Heart left ventricle (tissue), 16 donors: ENCODE data around the gene NDUFAB1. TPM values are rescaled to one million over a fixed set of nuclear protein-coding genes. Genes with fewer than 3 reads are reported as not detected.

Experiments
- ATAC-seq, 4 donors: fragments of 200-7000 bp; cut with Tn5 transposase; one replicate each; pipeline ENCODE4 v1.9.1; 2020 to 2022; ENCODE audit warnings: moderate library complexity in 4 of 4, mild to moderate bottlenecking in 3 of 4, moderate number of reproducible peaks in 1 of 4
- DNase-seq, 5 donors: peaks; one replicate each; pipeline ENCODE4 v3.0.0-alpha.2; 2020
- H3K27ac ChIP-seq, 12 donors: fragments of 200-600 bp; sonication (generic) in 4 of 12; one replicate each; pipeline versions ENCODE4 v1.5.0 to v1.8.0; 2016 to 2022; ENCODE audit warnings: mild to moderate bottlenecking in 2 of 12
- H3K27me3 ChIP-seq, 9 donors: fragments of 200-600 bp; sonication (generic) in 2 of 9; one replicate each; pipeline versions ENCODE4 v1.5.1 to v1.8.0; 2016 to 2022; ENCODE audit warnings: mild to moderate bottlenecking in 3 of 9
- H3K36me3 ChIP-seq, 9 donors: fragments of 200-600 bp; sonication (generic) in 2 of 9; one replicate each; pipeline versions ENCODE4 v1.5.0 to v1.8.0; 2018 to 2022; ENCODE audit warnings: mild to moderate bottlenecking in 2 of 9
- H3K4me1 ChIP-seq, 12 donors: fragments of 200-600 bp; sonication (generic) in 4 of 12; one replicate each; pipeline versions ENCODE4 v1.5.0 to v1.8.0; 2016 to 2022; ENCODE audit warnings: mild to moderate bottlenecking in 3 of 12
- H3K4me3 ChIP-seq, 12 donors: fragments of 200-600 bp; sonication (generic) in 4 of 12; one replicate each; pipeline versions ENCODE4 v1.5.0 to v1.8.0; 2017 to 2022; ENCODE audit warnings: mild to moderate bottlenecking in 9 of 12, moderate library complexity in 4 of 12
- H3K9me3 ChIP-seq, 12 donors: fragments of 200-600 bp; sonication (generic) in 4 of 12; one replicate each; pipeline versions ENCODE4 v1.5.0 to v1.8.0; 2016 to 2022; ENCODE audit warnings: mild to moderate bottlenecking in 1 of 12
- POLR2A ChIP-seq, 2 donors: fragments of 450-650 bp; IDR thresholded peaks; one replicate each; pipeline ENCODE4 v1.6.1; 2017; ENCODE audit warnings: antibody characterized with exemption in 2 of 2, mild to moderate bottlenecking in 2 of 2, moderate library complexity in 2 of 2
- WGBS, 4 donors: extraction: QIAGEN DNeasy Blood & Tissue Kit in 2 of 4; methylation state at CpG; one replicate each; pipeline versions ENCODE4 v1.1.5 to v1.1.7; 2013 to 2018; 5-methylcytosine and 5-hydroxymethylcytosine counted together
- intact Hi-C, 10 donors: fragments of 100-400 bp; cut with DNase I; formaldehyde crosslinking; loops; one replicate each; pipeline versions ENCODE4 v1.11.1 to v1.14.2; 2022
- polyA plus RNA-seq, 2 donors: library from polyadenylated mRNA; stranded (reverse); fragments of 200-250 nt; gene quantifications; one replicate each; pipeline ENCODE4 v1.2.3, GENCODE V29; 2013
- total RNA-seq, 9 donors: library from RNA; depleted of rRNA in 2 of 9; stranded (reverse); fragments of >200 nt in 2 of 9; fragmentation: NEBNext Ultra II Directional in 3 of 9; extraction: Animal tissue kit (Norgen Biotek cat#: 25700) in 3 of 9; gene quantifications; one replicate each; pipeline versions ENCODE4 v1.1.0 to v1.2.4, GENCODE V29; 2016 to 2023
- TF ChIP-seq, protein P1 (sequence below), 12 donors: fragments of 200-600 bp; sonication (generic) in 4 of 12; IDR thresholded peaks; one replicate each; pipeline versions ENCODE4 v1.5.0 to v1.8.0; 2018 to 2022; ENCODE audit warnings: antibody characterized with exemption in 12 of 12, mild to moderate bottlenecking in 5 of 12
- donor health status: ischemic (EF 13 %, LVEDD 7.1; RV severe dilation, severe dysfunction).
- donor health status: healthy with polysubstance abuse.
- donor health status: DM: no; HTN: yes; CAD: no.
- donor health status: DM: no; HTN: no; CAD: no.
- donor health status: ischemic (EF 25% LVEDD 6.9; RV normal size, moderate dysfunction).
- donor health status: ischemic (EF 25% LVEDD 5.7; RV mildly dilated, moderate dysfunction).
- donor health status: healthy.
- donor health status: DM: yes; HTN: yes; CAD: no.
- donor health status: ischemic (EF 35%, LVEDD 5.7; RV mildly dilated, moderate dysfunction).
- donor health status: nonischemic (EF 11% LVEDD 7.7; RV severe dilation, severe dysfunction).
- donor health status: DM: yes; HTN: yes; CAD: no.
- donor health status: PGD.
- donor health status: ischemic (EF 29% LVEDD 5.4; RV normal size, mild dysfunction).
- donor health status: nonischemic (EF 23%, LVEDD 6.1; RV moderate dilation, normal function).

The NDUFAB1 gene
- total and polyA plus RNA-seq, 11 donors = 298 to 896 (median 435) TPM

DNA sequence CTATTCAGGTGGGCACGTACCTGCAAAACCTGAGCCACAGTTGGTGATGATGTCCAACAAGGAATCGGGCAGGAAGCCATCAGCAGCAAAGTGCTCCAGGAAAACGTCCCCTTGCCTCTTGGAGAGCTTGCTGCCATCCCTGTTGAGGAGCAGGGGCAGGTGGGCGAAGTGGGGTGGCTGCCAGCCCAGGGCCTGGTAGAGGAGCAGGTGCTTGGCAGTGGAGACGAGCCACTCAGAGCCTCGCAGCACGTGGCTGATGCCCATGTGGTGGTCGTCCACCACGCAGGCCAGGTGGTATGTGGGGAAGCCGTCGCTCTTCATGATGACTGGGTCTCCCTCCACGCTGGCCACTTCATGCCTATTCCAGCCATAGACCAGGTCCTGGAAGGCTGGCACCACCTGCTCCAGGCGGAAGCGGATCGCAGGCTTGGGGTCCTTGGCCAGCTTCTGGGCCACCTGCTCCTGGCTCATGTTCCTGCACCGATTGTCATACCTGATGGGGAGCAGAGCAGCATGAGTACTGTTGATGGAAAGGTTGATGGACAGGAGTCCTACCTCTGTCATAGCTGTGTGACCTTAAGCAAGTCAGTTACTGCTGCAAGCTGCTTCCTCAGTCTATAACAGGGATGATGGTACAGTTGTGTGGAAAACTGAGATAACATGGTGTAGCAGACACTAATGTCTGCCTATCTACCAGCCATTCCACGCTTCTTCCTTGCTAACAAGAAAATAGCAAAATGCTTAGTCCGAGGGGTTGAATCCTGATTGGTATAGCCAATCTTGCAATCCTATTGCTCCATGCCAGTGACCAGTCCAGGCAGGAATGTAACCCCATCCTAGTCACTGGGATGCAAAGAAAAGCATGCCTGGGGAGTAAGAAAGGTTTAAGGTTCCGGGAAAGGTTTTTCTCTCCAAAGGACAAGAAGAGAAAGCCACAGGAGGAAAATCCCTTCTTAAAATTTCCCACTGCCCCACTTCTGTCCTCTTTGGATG lies 61.0 kb downstream of the NDUFAB1 start:
- DNase-seq = no peak
- H3K4me3 ChIP-seq = no peak overlapping the region
- no peak for ATAC-seq

DNA sequence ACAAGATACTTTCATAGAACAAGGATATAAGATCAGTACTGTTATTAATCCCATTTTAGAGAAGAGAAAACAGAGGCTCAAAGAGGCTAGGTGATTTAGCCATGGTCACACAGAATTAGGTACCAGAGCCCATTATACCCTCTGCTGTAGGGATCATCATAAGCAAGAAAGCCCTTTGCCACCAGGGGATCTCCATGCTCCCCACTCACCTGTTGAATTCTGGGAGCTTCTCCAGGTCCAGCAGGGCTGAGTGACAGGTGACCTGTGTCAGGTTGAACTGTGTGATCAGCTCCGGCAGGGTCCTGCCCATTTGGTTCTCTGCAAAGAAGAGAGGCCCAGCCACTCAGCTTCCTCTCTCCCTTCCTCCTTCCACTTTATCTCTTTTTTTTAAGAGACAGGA lies 63.7 kb downstream of the NDUFAB1 start:
- Histone ChIP-seq H3K36me3 (peaks cover 2 to 92% (median 82%) of the 10 kb centered on the region in 9 donors), H3K9me3 (no peaks in the 10 kb centered on the region), H3K27me3 (no peaks in the 10 kb centered on the region), H3K4me1 (peaks cover 0 to 8% (median 0%) of the 10 kb centered on the region in 12 donors), H3K4me3 (no peak overlapping the region), H3K27ac (no peak overlapping the region)
- WGBS, 4 donors = 88 to 100% (median 100%) methylated on average over 1 of the region's 1 CpG
- DNase-seq (no peak), ATAC-seq (no peak)
- intact Hi-C loops = no loop called here
- TF ChIP-seq, protein P1, sequence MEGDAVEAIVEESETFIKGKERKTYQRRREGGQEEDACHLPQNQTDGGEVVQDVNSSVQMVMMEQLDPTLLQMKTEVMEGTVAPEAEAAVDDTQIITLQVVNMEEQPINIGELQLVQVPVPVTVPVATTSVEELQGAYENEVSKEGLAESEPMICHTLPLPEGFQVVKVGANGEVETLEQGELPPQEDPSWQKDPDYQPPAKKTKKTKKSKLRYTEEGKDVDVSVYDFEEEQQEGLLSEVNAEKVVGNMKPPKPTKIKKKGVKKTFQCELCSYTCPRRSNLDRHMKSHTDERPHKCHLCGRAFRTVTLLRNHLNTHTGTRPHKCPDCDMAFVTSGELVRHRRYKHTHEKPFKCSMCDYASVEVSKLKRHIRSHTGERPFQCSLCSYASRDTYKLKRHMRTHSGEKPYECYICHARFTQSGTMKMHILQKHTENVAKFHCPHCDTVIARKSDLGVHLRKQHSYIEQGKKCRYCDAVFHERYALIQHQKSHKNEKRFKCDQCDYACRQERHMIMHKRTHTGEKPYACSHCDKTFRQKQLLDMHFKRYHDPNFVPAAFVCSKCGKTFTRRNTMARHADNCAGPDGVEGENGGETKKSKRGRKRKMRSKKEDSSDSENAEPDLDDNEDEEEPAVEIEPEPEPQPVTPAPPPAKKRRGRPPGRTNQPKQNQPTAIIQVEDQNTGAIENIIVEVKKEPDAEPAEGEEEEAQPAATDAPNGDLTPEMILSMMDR (IDR thresholded peaks at IDR 0.05) = no peak
- no peak for TF ChIP-seq POLR2A (IDR thresholded peaks at IDR 0.05)

More for the DNA sequence above, 61.0 kb downstream of the NDUFAB1 start:
- WGBS, 4 donors = 93 to 96% (median 95%) methylated on average over 15 to 19 of the region's 19 CpGs
- Histone ChIP-seq H3K27me3 (no peaks in the 10 kb centered on the region), H3K36me3 (peaks cover 0 to 89% (median 74%) of the 10 kb centered on the region in 9 donors), H3K27ac (no peak overlapping the region), H3K9me3 (no peaks in the 10 kb centered on the region), H3K4me1 (no peaks in the 10 kb centered on the region)
- TF ChIP-seq, protein P1 (IDR thresholded peaks at IDR 0.05) = no peak
- TF ChIP-seq POLR2A (IDR thresholded peaks at IDR 0.05) = no peak
- intact Hi-C loops = no loop called here

Other genes starting within 250 kb of the NDUFAB1 start
- 10 to 100 TPM in 7 of 9 donors, 1 to 10 TPM in 2; 7.8 to 16.8 (median 12.2) TPM for gene COG7, start 143.1 kb downstream of the NDUFAB1 start, total RNA-seq
- gene COG7, start 143.1 kb downstream of the NDUFAB1 start, polyA plus RNA-seq = 10 to 100 TPM; 11.1 to 12.4 TPM
- 10 to 100 TPM; 30.8 to 73.8 (median 47.5) TPM for gene GGA2, start 85.8 kb downstream of the NDUFAB1 start, total RNA-seq
- 10 to 100 TPM; 17.9 to 20.0 TPM for gene GGA2, start 85.8 kb downstream of the NDUFAB1 start, polyA plus RNA-seq
- 10 to 100 TPM; 12.2 to 37.0 (median 21.5) TPM for gene EARS2, start 39.0 kb downstream of the NDUFAB1 start, total RNA-seq
- gene EARS2, start 39.0 kb downstream of the NDUFAB1 start, polyA plus RNA-seq = 10 to 100 TPM; 16.7 to 22.8 TPM
- 100 to 1,000 TPM in 2 of 9 donors, 10 to 100 TPM in 7; 42.0 to 116 (median 57.7) TPM for gene UBFD1, start 38.6 kb downstream of the NDUFAB1 start, total RNA-seq
- 10 to 100 TPM; 17.9 to 40.2 TPM for gene UBFD1, start 38.6 kb downstream of the NDUFAB1 start, polyA plus RNA-seq
- 1 to 10 TPM; 3.8 to 7.4 (median 4.5) TPM for gene PALB2, start 45.0 kb upstream of the NDUFAB1 start, total RNA-seq
- 1 to 10 TPM; 3.4 to 5.7 TPM for gene PALB2, start 45.0 kb upstream of the NDUFAB1 start, polyA plus RNA-seq
- 10 to 100 TPM; 26.8 to 56.0 (median 40.5) TPM for gene DCTN5, start 45.1 kb upstream of the NDUFAB1 start, total RNA-seq
- 10 to 100 TPM in 1 of 2 donors, 1 to 10 TPM in 1; 7.4 to 36.9 TPM for gene DCTN5, start 45.1 kb upstream of the NDUFAB1 start, polyA plus RNA-seq
- 1 to 10 TPM in 6 of 9 donors, under 1 TPM in 3; 0.19 to 9.2 (median 1.1) TPM for gene PLK1, start 82.6 kb upstream of the NDUFAB1 start, total RNA-seq
- under 1 TPM; 0.69 to 0.72 TPM for gene PLK1, start 82.6 kb upstream of the NDUFAB1 start, polyA plus RNA-seq
- gene ERN2, start 116.9 kb upstream of the NDUFAB1 start, total RNA-seq = not detected
- under 1 TPM in 1 of 2 donors, not detected in 1; 0.07 TPM for gene ERN2, start 116.9 kb upstream of the NDUFAB1 start, polyA plus RNA-seq
- gene CHP2, start 158.7 kb upstream of the NDUFAB1 start, total RNA-seq = not detected
- under 1 TPM in 1 of 2 donors, not detected in 1; 0.08 TPM for gene CHP2, start 158.7 kb upstream of the NDUFAB1 start, polyA plus RNA-seq
- 10 to 100 TPM in 1 of 9 donors, 1 to 10 TPM in 6, under 1 TPM in 2; 0.75 to 18.4 (median 1.8) TPM for gene PRKCB, start 239.7 kb upstream of the NDUFAB1 start, total RNA-seq
- gene PRKCB, start 239.7 kb upstream of the NDUFAB1 start, polyA plus RNA-seq = under 1 TPM; 0.30 to 0.55 TPM